Measurements from ENCODE around the gene SLC51A. TPM values are rescaled to one million over a fixed set of nuclear protein-coding genes. Genes with fewer than 3 reads are reported as not detected.
A peak's percentile ranks its signal among the peaks of the same experiment; 100 is the strongest.

Gene SLC51A
- total and polyA plus RNA-seq, 2 of the 13 experiments (the other 11 are each of a cell fraction or from before 2014, with no cell fraction given), result 4.3 to 48.8 TPM

GRCh38 chr3:196214783-196215441 lies 1.4 kb upstream of the SLC51A start (continued):
- TF ChIP-seq ZNF574 (CRISPR knock-in tag; IDR thresholded peaks at IDR 0.05) (peak; percentile 80), AKAP8 (CRISPR knock-in tag; IDR thresholded peaks at IDR 0.05) (0 out of 2 replicates have a peak, but pooled peaks have one; percentile 63), KDM5B (CRISPR knock-in tag; IDR thresholded peaks at IDR 0.05; ENCODE audit: borderline replicate concordance) (peak; percentile 78; the same call in 1 of the 2 replicates), ETV5 (CRISPR knock-in tag; IDR thresholded peaks at IDR 0.05; ENCODE audit: borderline replicate concordance) (peak; percentile 91; the same call in 1 of the 2 replicates), ZIK1 (CRISPR knock-in tag; IDR thresholded peaks at IDR 0.05; ENCODE audit: borderline replicate concordance, low read depth) (no peak), ARNTL (CRISPR knock-in tag; IDR thresholded peaks at IDR 0.05) (peak; percentile 79), THAP11 (CRISPR knock-in tag; IDR thresholded peaks at IDR 0.05) (peak; percentile 56), NR2F2 (IDR thresholded peaks at IDR 0.05; ENCODE audit: borderline replicate concordance, low read depth) (peak; percentile 91), KLF13 (CRISPR knock-in tag; IDR thresholded peaks at IDR 0.05) (no peak), ATF3 (CRISPR knock-in tag; IDR thresholded peaks at IDR 0.05) (peak; percentile 65; the same call in 1 of the 2 replicates), ARID3A (IDR thresholded peaks at IDR 0.05; ENCODE audit: low read depth, low read length) (0 out of 2 replicates have a peak, but pooled peaks have one; percentile 19), HIC2 (CRISPR knock-in tag; IDR thresholded peaks at IDR 0.05; ENCODE audit: low read depth) (peak; percentile 57; the same call in 1 of the 2 replicates), KDM6A (CRISPR knock-in tag; IDR thresholded peaks at IDR 0.05; ENCODE audit: low read depth) (peak; percentile 95), ATF7-NPFF (CRISPR knock-in tag; IDR thresholded peaks at IDR 0.05; ENCODE audit: low read depth) (no peak), ZFP36L2 (CRISPR knock-in tag; IDR thresholded peaks at IDR 0.05) (no peak), ZNF556 (CRISPR knock-in tag; IDR thresholded peaks at IDR 0.05; ENCODE audit: borderline replicate concordance) (peak; percentile 57; the same call in 1 of the 2 replicates), SNAPC2 (CRISPR knock-in tag; IDR thresholded peaks at IDR 0.05) (peak; percentile 86; the same call in 1 of the 2 replicates), ARID2 (CRISPR knock-in tag; IDR thresholded peaks at IDR 0.05; ENCODE audit: borderline replicate concordance) (0 out of 2 replicates have a peak, but pooled peaks have one; percentile 41), ZBTB20 (CRISPR knock-in tag; IDR thresholded peaks at IDR 0.05; ENCODE audit: borderline replicate concordance, low read depth) (peak; percentile 51; the same call in 1 of the 2 replicates), NCOR1 (IDR thresholded peaks at IDR 0.05; ENCODE audit: borderline replicate concordance, low read length) (peak; percentile 72), ZNF772 (CRISPR knock-in tag; IDR thresholded peaks at IDR 0.05) (peak; percentile 54; the same call in 1 of the 2 replicates)
